ENCODE results near the gene P2RY11.

- TF ChIP-seq, protein P1, sequence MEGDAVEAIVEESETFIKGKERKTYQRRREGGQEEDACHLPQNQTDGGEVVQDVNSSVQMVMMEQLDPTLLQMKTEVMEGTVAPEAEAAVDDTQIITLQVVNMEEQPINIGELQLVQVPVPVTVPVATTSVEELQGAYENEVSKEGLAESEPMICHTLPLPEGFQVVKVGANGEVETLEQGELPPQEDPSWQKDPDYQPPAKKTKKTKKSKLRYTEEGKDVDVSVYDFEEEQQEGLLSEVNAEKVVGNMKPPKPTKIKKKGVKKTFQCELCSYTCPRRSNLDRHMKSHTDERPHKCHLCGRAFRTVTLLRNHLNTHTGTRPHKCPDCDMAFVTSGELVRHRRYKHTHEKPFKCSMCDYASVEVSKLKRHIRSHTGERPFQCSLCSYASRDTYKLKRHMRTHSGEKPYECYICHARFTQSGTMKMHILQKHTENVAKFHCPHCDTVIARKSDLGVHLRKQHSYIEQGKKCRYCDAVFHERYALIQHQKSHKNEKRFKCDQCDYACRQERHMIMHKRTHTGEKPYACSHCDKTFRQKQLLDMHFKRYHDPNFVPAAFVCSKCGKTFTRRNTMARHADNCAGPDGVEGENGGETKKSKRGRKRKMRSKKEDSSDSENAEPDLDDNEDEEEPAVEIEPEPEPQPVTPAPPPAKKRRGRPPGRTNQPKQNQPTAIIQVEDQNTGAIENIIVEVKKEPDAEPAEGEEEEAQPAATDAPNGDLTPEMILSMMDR (IDR thresholded peaks at IDR 0.05): no peak
- TF ChIP-seq POLR2AphosphoS5 (IDR thresholded peaks at IDR 0.05): no peak
These were observed 8.7 kb upstream of the P2RY11 start for GRCh38 chr19:10102787-10103236.

All from suprapubic skin (tissue), 3 donors.